GM12878 (cell line): ENCODE measurements around the gene BNIP5. TPM values are rescaled to one million over a fixed set of nuclear protein-coding genes. Genes with fewer than 3 reads are reported as not detected.

ENCODE experiments used
- ATAC-seq: fragments of 200-7000 bp; cut with Tn5 transposase; 3 replicates; pipeline ENCODE4 v1.9.1; 2020; ENCODE audit warnings: mild to moderate bottlenecking, moderate library complexity
- BruUV-seq: library from RNA; stranded (reverse); fragments of 400-500 nt; replicated peaks from 2 replicates; lab custom pipeline; 2021; lab: Mats Ljungman, UMichigan
- CTCF ChIA-PET: fragments of 300-600 bp; sonication (Branson Sonifier 250); formaldehyde crosslinking; extraction: SDS; loops from one replicate; lab custom pipeline; 2021; ENCODE audit warnings: inconsistent platforms; lab: Yijun Ruan, JAX
- POLR2A ChIA-PET: fragments of 350-600 bp; formaldehyde crosslinking; extraction: SDS; loops from one replicate; lab custom pipeline; 2021; ENCODE audit warnings: inconsistent platforms; lab: Charles Lee
- RAD21 ChIA-PET: fragments of 300-600 bp; sonication (Branson Sonifier 250); formaldehyde crosslinking; loops from one replicate; lab custom pipeline; 2023; ENCODE audit warnings: antibody characterized with exemption; ENCODE audit not compliant: unreplicated experiment; lab: Charles Lee
- SMC1A ChIA-PET: fragments of 300-600 bp; sonication (Branson Sonifier 250); formaldehyde crosslinking; loops from one replicate; lab custom pipeline; 2023; ENCODE audit not compliant: unreplicated experiment, uncharacterized antibody; lab: Charles Lee
- DNase-seq: peaks from one replicate; pipeline ENCODE4 v3.0.0-alpha.2; 2011; ENCODE audit warnings: low read depth, low spot score
- FAIRE-seq: peaks from 3 replicates; lab custom pipeline; 2011; peaks lifted over from hg19 to GRCh38; lab: Jason Lieb, UNC
- H2AFZ ChIP-seq: 2 replicates; pipeline ENCODE4 v1.6.0; 2011; ENCODE audit warnings: low read depth, low read length, control low read depth; ENCODE audit not compliant: control insufficient read depth
- H3K27ac ChIP-seq: 2 replicates; pipeline ENCODE4 v1.5.1; 2011; ENCODE audit warnings: control low read depth; ENCODE audit not compliant: control insufficient read depth, insufficient read depth
- H3K27me3 ChIP-seq, 2 experiments: replicated peaks in 1 of 2; 2 replicates each; pipeline versions ENCODE4 v1.6.0 to v1.6.1; 2011; ENCODE audit warnings: low read length in 1 of 2; ENCODE audit not compliant: control insufficient read depth in 2 of 2, insufficient read depth in 2 of 2
- H3K36me3 ChIP-seq, 2 experiments: 2 replicates each; pipeline ENCODE4 v1.5.1; 2011; ENCODE audit warnings: low read length in 1 of 2; ENCODE audit not compliant: control insufficient read depth in 2 of 2, insufficient read depth in 2 of 2
- H3K4me1 ChIP-seq: 2 replicates; pipeline ENCODE4 v1.6.1; 2011; ENCODE audit warnings: mild to moderate bottlenecking, low read length, moderate library complexity, mixed read lengths; ENCODE audit not compliant: control insufficient read depth, insufficient read depth
- H3K4me2 ChIP-seq: 2 replicates; pipeline ENCODE4 v1.6.0; 2011; ENCODE audit warnings: control low read depth; ENCODE audit not compliant: control insufficient read depth, insufficient read depth
- H3K4me3 ChIP-seq: fragments of 200-600 bp; sonication (generic); 2 replicates; pipeline ENCODE4 v1.5.1; 2016
- H3K79me2 ChIP-seq: 2 replicates; pipeline ENCODE4 v1.6.0; 2011; ENCODE audit warnings: low read length; ENCODE audit not compliant: control insufficient read depth, insufficient read depth
- H3K9ac ChIP-seq: 2 replicates; pipeline ENCODE4 v1.8.0; 2011; ENCODE audit warnings: low read length, control low read depth, mixed read lengths; ENCODE audit not compliant: control insufficient read depth, insufficient read depth
- H3K9me3 ChIP-seq: replicated peaks from 3 replicates; pipeline ENCODE4 v1.5.1; 2011; ENCODE audit warnings: mild to moderate bottlenecking, low read length; ENCODE audit not compliant: control insufficient read depth, insufficient read depth
- H4K20me1 ChIP-seq: 2 replicates; pipeline ENCODE4 v1.6.0; 2011; ENCODE audit not compliant: control insufficient read depth, insufficient read depth
- CBX5 ChIP-seq: sonication (generic); IDR thresholded peaks from 2 replicates; pipeline ENCODE4 v1.6.1; 2016; ENCODE audit warnings: low read depth, moderate library complexity, mild to moderate bottlenecking, inconsistent platforms
- EGR1 ChIP-seq, 2 experiments: IDR thresholded peaks; 1 replicate in 1 of 2; 2 replicates in 1 of 2; pipeline ENCODE4 v1.6.1; 2011 to 2012; ENCODE audit warnings: low read depth in 2 of 2, low read length in 2 of 2, borderline replicate concordance in 1 of 2, mild to moderate bottlenecking in 1 of 2, moderate library complexity in 1 of 2
- NFYA ChIP-seq: IDR thresholded peaks from 2 replicates; pipeline ENCODE4 v1.6.1; 2011; ENCODE audit warnings: low read depth, mild to moderate bottlenecking, low read length, improper control_type of control experiment, borderline replicate concordance
- NR2C1 ChIP-seq: fragments of 450-650 bp; IDR thresholded peaks from 2 replicates; pipeline ENCODE4 v1.6.1; 2017; ENCODE audit warnings: antibody characterized with exemption, mild to moderate bottlenecking, moderate library complexity
- NRF1 ChIP-seq: conservative IDR thresholded peaks from 2 replicates; pipeline ENCODE4 v1.6.1; 2011; ENCODE audit warnings: mild to moderate bottlenecking, low read depth, low read length, improper control_type of control experiment
- RFX5 ChIP-seq: IDR thresholded peaks from 2 replicates; pipeline ENCODE4 v1.6.1; 2011; ENCODE audit warnings: low read depth, low read length, improper control_type of control experiment
- RUNX3 ChIP-seq: IDR thresholded peaks from 2 replicates; pipeline ENCODE4 v1.6.1; 2012; ENCODE audit warnings: low read length, inconsistent platforms
- YY1 ChIP-seq: IDR thresholded peaks from 2 replicates; pipeline ENCODE4 v1.6.1; 2011; ENCODE audit warnings: low read depth, mild to moderate bottlenecking, low read length
- ZBTB11 ChIP-seq: fragments of 450-650 bp; formaldehyde crosslinking; IDR thresholded peaks from 2 replicates; pipeline ENCODE4 v1.5.0; 2022; ENCODE audit warnings: mild to moderate bottlenecking, missing genetic modification characterization
- WGBS: methylation state at CpG from one replicate; pipeline ENCODE4 v1.1.6; 2016; ENCODE audit warnings: low lambda C conversion rate; ENCODE audit not compliant: insufficient replicate concordance, insufficient coverage; ENCODE audit errors: missing lambda C conversion rate; 5-methylcytosine and 5-hydroxymethylcytosine counted together
- in situ Hi-C: fragments of 300-500 bp; cut with MboI; formaldehyde crosslinking; loops from 9 replicates; pipeline ENCODE4 v1.14.3; 2018; ENCODE audit warnings: mixed read lengths
- intact Hi-C: fragments of 100-400 bp; cut with micrococcal nuclease; formaldehyde crosslinking; loops from one replicate; pipeline ENCODE4 v1.14.2; 2022; ENCODE audit not compliant: unreplicated experiment
- polyA plus RNA-seq, 11 experiments: library from polyadenylated mRNA; depleted of rRNA in 4 of 11; unstranded in 6 of 11; stranded (reverse) in 5 of 11; fragments of >200 nt; fragmentation: Nextera tagmentation in 4 of 11; fragmentation: Illumina TruSeq in 1 of 11; extraction: Ambion mirVana in 4 of 11; extraction: Trizol in 1 of 11; gene quantifications; 1 replicate in 1 of 11; 2 replicates in 10 of 11; pipeline versions ENCODE4 v1.2.1 to v1.2.3, GENCODE V29; 2011 to 2016; ENCODE audit warnings: inconsistent platforms in 2 of 11, missing spikeins in 2 of 11, low read depth in 1 of 11
- total RNA-seq, 4 experiments: library from RNA; depleted of rRNA in 3 of 4; stranded (reverse); fragments of >200 nt in 3 of 4; fragmentation: Illumina TruSeq in 1 of 4; extraction: Trizol in 1 of 4; gene quantifications; 2 replicates each; pipeline versions ENCODE4 v1.2.1 to v1.2.3, GENCODE V29; 2013 to 2021

Gene BNIP5
- total and polyA plus RNA-seq, 10 of the 15 experiments (the other 5 are each of a cell fraction or from before 2014, with no cell fraction given), result 0.02 to 0.68 (median 0.05) TPM; not detected in 2

- in situ Hi-C loops, result no loop called here
- FAIRE-seq (no peak), DNase-seq (no peak), ATAC-seq (no peak)
- Histone ChIP-seq H3K36me3 (no peaks in the 10 kb centered on the region), H4K20me1 (no peaks in the 10 kb centered on the region), H3K27ac (no peak overlapping the region), H3K9ac (no peak overlapping the region), H2AFZ (no peak overlapping the region), H3K9me3 (no peaks in the 10 kb centered on the region), H3K27me3 (peaks cover 0 to 11% of the 10 kb centered on the region in 2 experiments), H3K79me2 (no peaks in the 10 kb centered on the region), H3K4me2 (no peak overlapping the region), H3K4me1 (peaks cover 4% of the 10 kb centered on the region; the same call in 1 of the 2 replicates), H3K4me3 (no peak overlapping the region)
- intact Hi-C loops, result no loop called here
- BruUV-seq, result no TSS peak
- WGBS, result 72% methylated on average over 1 of the region's 1 CpG
- ChIA-PET RAD21 (no interaction called here), SMC1A (interaction anchor here (1.0 kb wide), 1 partner anchor 30 kb away, joined by 3 read pairs; no protein-coding TSS in a partner anchor), POLR2A (no interaction called here), CTCF (interaction anchor here (1.2 kb wide), 1 partner anchor 77 kb away, joined by 3 read pairs; no protein-coding TSS in a partner anchor)
- TF ChIP-seq YY1 (no peak), NRF1 (no peak), NFYA (no peak), NR2C1 (no peak), EGR1 (IDR thresholded peaks at IDR 0.05; ENCODE audit: borderline replicate concordance in 1 of 2, low read depth in 2 of 2, low read length in 2 of 2) (no peak), RUNX3 (no peak)
These were observed 53.1 kb downstream of the BNIP5 start for GRCh38 chr6:36283608-36284007.

DNA sequence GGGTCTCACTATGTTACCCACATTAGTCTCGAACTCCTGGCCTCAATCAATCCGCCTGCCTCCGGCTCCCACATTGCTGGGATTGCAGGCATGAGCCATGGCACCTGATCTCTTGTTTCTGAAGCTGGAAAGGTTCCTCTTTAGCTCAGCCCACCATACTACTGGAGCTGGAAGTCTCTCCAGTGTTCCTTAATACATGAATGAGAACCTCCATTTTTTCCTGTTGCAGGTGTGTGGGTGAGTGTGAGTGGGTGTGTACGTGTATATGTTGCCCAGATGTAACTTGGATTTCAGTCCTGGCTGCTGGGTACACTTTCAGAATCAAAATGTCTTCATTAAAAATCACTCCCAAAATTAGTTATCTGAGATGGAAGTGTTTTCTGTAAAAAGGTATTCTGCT is 55.7 kb downstream of the BNIP5 start:
- Histone ChIP-seq H4K20me1 (no peaks in the 10 kb centered on the region), H3K36me3 (no peaks in the 10 kb centered on the region), H3K9ac (no peak overlapping the region), H2AFZ (no peak overlapping the region), H3K9me3 (no peaks in the 10 kb centered on the region), H3K79me2 (no peaks in the 10 kb centered on the region), H3K27me3 (peaks cover 0 to 17% of the 10 kb centered on the region in 2 experiments), H3K4me1 (peaks cover 4% of the 10 kb centered on the region; the same call in 1 of the 2 replicates), H3K4me3 (no peak overlapping the region), H3K4me2 (no peak overlapping the region), H3K27ac (no peak overlapping the region)
- in situ Hi-C loops, result no loop called here
- no peak for TF ChIP-seq EGR1 (IDR thresholded peaks at IDR 0.05; ENCODE audit: borderline replicate concordance in 1 of 2, low read depth in 2 of 2, low read length in 2 of 2)
- TF ChIP-seq CBX5, result no peak
- no peak for TF ChIP-seq RFX5
- no peak for TF ChIP-seq ZBTB11 (CRISPR knock-in tag)
- no peak for FAIRE-seq
- POLR2A ChIA-PET, result no interaction called here
- RAD21 ChIA-PET, result no interaction called here
- intact Hi-C loops, result no loop called here
- ATAC-seq, result no peak
- SMC1A ChIA-PET, result interaction anchor here (1.2 to 1.6 kb wide), 3 partner anchors 12 to 78 kb away, joined by 3 to 5 read pairs (median 3); no protein-coding TSS in a partner anchor
- CTCF ChIA-PET, result interaction anchor here (1.1 to 2.5 kb wide), 7 partner anchors 9 to 207 kb away, joined by 3 to 9 read pairs (median 4); no protein-coding TSS in a partner anchor
- 26% methylated on average over 4 of the region's 4 CpGs for WGBS
- no peak for DNase-seq
- no TSS peak for BruUV-seq
